AG04450 (cell line): Measurements from ENCODE around the gene F2RL3. TPM values are rescaled to one million over a fixed set of nuclear protein-coding genes. Genes with fewer than 3 reads are reported as not detected.

ENCODE experiments used
- CTCF ChIA-PET: fragments of 300-600, 350-600 bp; formaldehyde crosslinking; extraction: SDS; loops from one replicate; lab custom pipeline; 2022; ENCODE audit warnings: antibody characterized with exemption, inconsistent platforms; lab: Charles Lee
- POLR2A ChIA-PET: fragments of 350-600 bp; formaldehyde crosslinking; extraction: SDS; loops from one replicate; lab custom pipeline; 2021; ENCODE audit warnings: antibody characterized with exemption, inconsistent platforms; lab: Yijun Ruan, JAX
- DNase-seq: peaks from one replicate; pipeline ENCODE4 v3.0.0-alpha.2; 2011; ENCODE audit warnings: low read depth, low spot score
- H3K27ac ChIP-seq: one replicate; pipeline ENCODE4 v1.5.1; 2012; ENCODE audit warnings: low read depth, low read length, control low read depth
- H3K27me3 ChIP-seq: one replicate; pipeline ENCODE4 v1.6.0; 2012; ENCODE audit warnings: low read length; ENCODE audit not compliant: control insufficient read depth, insufficient read depth
- H3K4me3 ChIP-seq: 2 replicates; pipeline ENCODE4 v1.5.1; 2011; ENCODE audit warnings: mild to moderate bottlenecking, low read depth, low read length, control low read depth
- H3K9me3 ChIP-seq: 2 replicates; pipeline ENCODE4 v1.5.1; 2012; ENCODE audit warnings: low read length; ENCODE audit not compliant: control insufficient read depth, insufficient read depth
- CTCF ChIP-seq: IDR thresholded peaks from 2 replicates; pipeline ENCODE4 v1.5.1; 2011; ENCODE audit warnings: low read depth, low read length, control low read depth, inconsistent platforms
- polyA plus RNA-seq: library from polyadenylated mRNA; depleted of rRNA; stranded (reverse); fragments of >200 nt; gene quantifications from 2 replicates; pipeline ENCODE4 v1.2.3, GENCODE V29; 2011; rRNA removed
- small RNA-seq: library from RNA; depleted of rRNA; stranded (forward); fragments of <200 nt; gene quantifications from one replicate; pipeline ENCODE3, GENCODE V24; 2012; ENCODE audit warnings: low read depth; ENCODE audit not compliant: insufficient read length

The F2RL3 gene
- polyA plus RNA-seq, 1 experiment = not detected

GRCh38 chr19:16940626-16941025 is 51.8 kb downstream of the F2RL3 start:
- ChIA-PET POLR2A (no interaction called here), CTCF (interaction anchor here (0.6 kb wide), 1 partner anchor 193 kb away, joined by 6 read pairs; no protein-coding TSS in a partner anchor)
- Histone ChIP-seq H3K27me3 (no peaks in the 10 kb centered on the region), H3K27ac (no peak overlapping the region), H3K4me3 (no peak overlapping the region), H3K9me3 (no peaks in the 10 kb centered on the region)
- TF ChIP-seq CTCF = no peak
- no peak for DNase-seq

Small RNAs within 50 kb of the gene (small RNA-seq; reads per million reads assigned to genes)
- gene RN7SL823P (not detected), gene RN7SL835P (not detected)

Other genes with a start within 250 kb of the F2RL3 start
- 84.8 and 88.6 TPM in 2 replicates for gene SMIM7, start 228.9 kb upstream of the F2RL3 start, polyA plus RNA-seq
- gene TMEM38A, start 227.9 kb upstream of the F2RL3 start, polyA plus RNA-seq = 2.2 and 2.4 TPM in 2 replicates
- gene NWD1, start 169.2 kb upstream of the F2RL3 start, polyA plus RNA-seq = not detected in 2 replicates
- gene SIN3B, start 59.6 kb upstream of the F2RL3 start, polyA plus RNA-seq = 18.8 and 26.2 TPM in 2 replicates
- 0.38 and 0.56 TPM in 2 replicates for gene CPAMD8, start 137.8 kb downstream of the F2RL3 start, polyA plus RNA-seq
- gene HAUS8, start 186.5 kb downstream of the F2RL3 start, polyA plus RNA-seq = 4.6 and 4.9 TPM in 2 replicates
- gene MYO9B, start 186.8 kb downstream of the F2RL3 start, polyA plus RNA-seq = 34.5 and 42.5 TPM in 2 replicates